ENCODE results near the gene CASZ1. TPM values are rescaled to one million over a fixed set of nuclear protein-coding genes. Genes with fewer than 3 reads are reported as not detected.
A peak's percentile ranks its signal among the peaks of the same experiment; 100 is the strongest.

Gene CASZ1
- total RNA-seq, 1 experiment from 2014 or later, result 3.9 TPM

- no peaks in the 10 kb centered on the region for H3K4me1 ChIP-seq (ENCODE audit: insufficient read depth, low read length)
- Mint-ChIP-seq H3K9me3 (no peaks in the 10 kb centered on the region), H3K27ac (no peak overlapping the region), H3K4me1 (peaks cover 1 to 8% of the 10 kb centered on the region in 2 experiments), H3K36me3 (ENCODE audit: insufficient read depth in 1 of 3, low read depth in 3 of 3) (peaks cover 0 to 16% (median 6%) of the 10 kb centered on the region in 3 experiments; a peak in 4 of 7 replicates), H3K27me3 (ENCODE audit: low read depth) (no peaks in the 10 kb centered on the region), H3K4me3 (no peak overlapping the region)
- no peak overlapping the region for H3K9ac ChIP-seq (ENCODE audit: extremely low read depth, insufficient read length, low read length)
- DNase-seq, result peak; percentile 14
- H4K5ac ChIP-seq (ENCODE audit: insufficient read length, low read depth, low read length), result no peak overlapping the region
- no peak overlapping the region for H4K8ac ChIP-seq (replicated peaks; ENCODE audit: insufficient read length, low read depth, low read length)
- no peaks in the 10 kb centered on the region for H3K9me3 ChIP-seq (ENCODE audit: control insufficient read depth, low read depth, low read length)
- no peaks in the 10 kb centered on the region for H4K20me1 ChIP-seq (ENCODE audit: control insufficient read depth, insufficient read depth, insufficient read length)
- no peak overlapping the region for H3K18ac ChIP-seq (ENCODE audit: insufficient read length, low read depth, low read length)
- no peak overlapping the region for H2BK5ac ChIP-seq (ENCODE audit: insufficient read length, low read length)
- no peak overlapping the region; the same call in 1 of the 2 replicates for H3K14ac ChIP-seq (ENCODE audit: insufficient read depth, low read length)
- no peaks in the 10 kb centered on the region for H3K79me1 ChIP-seq (ENCODE audit: insufficient read depth, low read depth, low read length, poor library complexity, severe bottlenecking)
- no peak overlapping the region for H2AFZ ChIP-seq (ENCODE audit: low read length)
- H2AK5ac ChIP-seq (ENCODE audit: insufficient read length, low read length), result no peak overlapping the region
- H3K23me2 ChIP-seq (ENCODE audit: insufficient read length, low read depth, low read length, poor library complexity, severe bottlenecking), result no peaks in the 10 kb centered on the region
- H4K91ac ChIP-seq (ENCODE audit: insufficient read length, low read depth, low read length), result no peak overlapping the region
- no peak overlapping the region for H3T11ph ChIP-seq (ENCODE audit: low read length)
- H3K4me2 ChIP-seq (ENCODE audit: insufficient read depth, insufficient read length, low read length), result no peak overlapping the region
- no peaks in the 10 kb centered on the region for H3K79me2 ChIP-seq (ENCODE audit: insufficient read depth, low read length)
- WGBS (ENCODE audit: extremely low coverage, insufficient read length, low lambda C conversion rate), result no CpG with 5 or more reads among the region's 12 CpGs
- no peak overlapping the region for H2BK20ac ChIP-seq (ENCODE audit: low read depth, low read length, poor library complexity, severe bottlenecking)
- no peak overlapping the region for H3K4ac ChIP-seq (ENCODE audit: low read depth, low read length)
- no peak overlapping the region for H2BK12ac ChIP-seq (ENCODE audit: insufficient read length, low read depth, low read length)
- H3K27ac ChIP-seq (ENCODE audit: insufficient read length, low read depth, low read length), result no peak overlapping the region
- no peak overlapping the region for H2BK120ac ChIP-seq (ENCODE audit: low read depth, low read length, poor library complexity, severe bottlenecking)
- no peak for TF ChIP-seq CTCF (conservative IDR thresholded peaks at IDR 0.05)
- no peak overlapping the region for H3K56ac ChIP-seq (ENCODE audit: insufficient read length, low read depth, low read length)
- no peak overlapping the region for H3K23ac ChIP-seq (ENCODE audit: insufficient read length, low read depth, low read length)
- H2BK15ac ChIP-seq (ENCODE audit: low read depth, low read length), result no peak overlapping the region
- no peaks in the 10 kb centered on the region for H3K27me3 ChIP-seq (ENCODE audit: insufficient read depth, low read length)
Observed at GRCh38 chr1:10620776-10621175, 175.7 kb downstream of the CASZ1 start.

Measured in H9 (cell line).